GM12875 (cell line): ENCODE data around the gene PGAP1.

Source experiments
- H3K4me3 ChIP-seq: one replicate; pipeline ENCODE4 v1.5.1; 2011; ENCODE audit warnings: low read depth, low read length, control low read depth
- CTCF ChIP-seq: IDR thresholded peaks from 2 replicates; pipeline ENCODE4 v1.5.1; 2011; ENCODE audit warnings: low read depth, mild to moderate bottlenecking, control low read depth, inconsistent platforms, low read length, moderate library complexity, borderline replicate concordance; ENCODE audit not compliant: insufficient read depth

PGAP1 gene

GRCh38 chr2:196959281-196959680 is 32.8 kb upstream of the PGAP1 start:
- no peak overlapping the region for H3K4me3 ChIP-seq
- no peak for TF ChIP-seq CTCF

GRCh38 chr2:196957881-196958525 is 31.5 kb upstream of the PGAP1 start:
- no peak overlapping the region for H3K4me3 ChIP-seq
- no peak for TF ChIP-seq CTCF

- no peak for TF ChIP-seq CTCF
- no peak overlapping the region for H3K4me3 ChIP-seq
These were observed 30.9 kb upstream of the PGAP1 start for GRCh38 chr2:196957442-196957841.

- H3K4me3 ChIP-seq = no peak overlapping the region
- no peak for TF ChIP-seq CTCF
These were observed 29.6 kb upstream of the PGAP1 start for GRCh38 chr2:196956069-196956468.

GRCh38 chr2:196955036-196955435 is 28.5 kb upstream of the PGAP1 start:
- no peak overlapping the region for H3K4me3 ChIP-seq
- no peak for TF ChIP-seq CTCF

GRCh38 chr2:196954001-196954400 is 27.5 kb upstream of the PGAP1 start:
- H3K4me3 ChIP-seq = no peak overlapping the region
- TF ChIP-seq CTCF = no peak

GRCh38 chr2:196952936-196953335 is 26.4 kb upstream of the PGAP1 start:
- no peak overlapping the region for H3K4me3 ChIP-seq
- TF ChIP-seq CTCF = no peak
